HG03520 (cell line): ENCODE results near the gene BZW1.

Experiments used
- ATAC-seq: cut with Tn5 transposase; IDR thresholded peaks from one replicate; pipeline ENCODE4 v1.9.1; 2021; ENCODE audit warnings: mild to moderate bottlenecking, moderate library complexity; ENCODE audit not compliant: unreplicated experiment

BZW1 gene

GRCh38 chr2:200871151-200871550 lies 59.4 kb downstream of the BZW1 start:
- ATAC-seq = no peak

- ATAC-seq = no peak
Measured at GRCh38 chr2:200873560-200873959, 61.9 kb downstream of the BZW1 start.
